ENCODE results near the gene PPP4R2.

Gene PPP4R2, protein sequence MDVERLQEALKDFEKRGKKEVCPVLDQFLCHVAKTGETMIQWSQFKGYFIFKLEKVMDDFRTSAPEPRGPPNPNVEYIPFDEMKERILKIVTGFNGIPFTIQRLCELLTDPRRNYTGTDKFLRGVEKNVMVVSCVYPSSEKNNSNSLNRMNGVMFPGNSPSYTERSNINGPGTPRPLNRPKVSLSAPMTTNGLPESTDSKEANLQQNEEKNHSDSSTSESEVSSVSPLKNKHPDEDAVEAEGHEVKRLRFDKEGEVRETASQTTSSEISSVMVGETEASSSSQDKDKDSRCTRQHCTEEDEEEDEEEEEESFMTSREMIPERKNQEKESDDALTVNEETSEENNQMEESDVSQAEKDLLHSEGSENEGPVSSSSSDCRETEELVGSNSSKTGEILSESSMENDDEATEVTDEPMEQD

GRCh38 chr3:72996473-72997333, at the start of gene PPP4R2:
TSS of gene PPP4R2 (plus strand) at chr3:72996811. CDS start at chr3:72997038, 227 bp downstream.
- peak; percentile 91 for DNase-seq
- in situ Hi-C loops (cut with MboI; ENCODE audit: low pct_unique_long_range_greater_than_20kb, low sequenced_read_pairs) = no loop called here

GRCh38 chr3:72947715-72948490, 48.7 kb upstream of the PPP4R2 start:
- no peak for DNase-seq
- in situ Hi-C loops (cut with MboI; ENCODE audit: low pct_unique_long_range_greater_than_20kb, low sequenced_read_pairs) = no loop called here

DNA sequence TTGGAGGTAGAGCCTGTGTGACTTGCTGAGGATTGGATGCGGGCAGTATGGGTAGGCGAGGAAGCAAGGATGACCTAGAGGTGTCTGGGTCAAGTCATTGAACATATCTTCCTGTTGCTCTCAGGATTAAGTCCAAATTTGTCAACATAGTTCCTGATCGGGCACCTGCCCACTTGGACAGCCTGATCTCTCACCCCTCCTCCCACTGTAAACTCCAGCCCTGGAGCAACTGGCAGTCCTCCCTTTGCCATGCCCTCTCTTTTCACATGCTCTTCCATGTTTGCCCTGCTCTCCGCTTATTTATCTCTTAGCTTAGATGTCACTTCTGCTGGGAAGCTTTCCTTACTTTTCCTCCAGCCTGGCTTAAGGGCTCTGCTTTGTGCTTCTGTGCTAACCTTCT, 47.6 kb upstream of the PPP4R2 start:
- in situ Hi-C loops (cut with MboI; ENCODE audit: low pct_unique_long_range_greater_than_20kb, low sequenced_read_pairs) = no loop called here
- DNase-seq = no peak

- no peak for DNase-seq
- in situ Hi-C loops (cut with MboI; ENCODE audit: low pct_unique_long_range_greater_than_20kb, low sequenced_read_pairs) = no loop called here
Observed at GRCh38 chr3:72950372-72950771, 46.2 kb upstream of the PPP4R2 start.

DNA sequence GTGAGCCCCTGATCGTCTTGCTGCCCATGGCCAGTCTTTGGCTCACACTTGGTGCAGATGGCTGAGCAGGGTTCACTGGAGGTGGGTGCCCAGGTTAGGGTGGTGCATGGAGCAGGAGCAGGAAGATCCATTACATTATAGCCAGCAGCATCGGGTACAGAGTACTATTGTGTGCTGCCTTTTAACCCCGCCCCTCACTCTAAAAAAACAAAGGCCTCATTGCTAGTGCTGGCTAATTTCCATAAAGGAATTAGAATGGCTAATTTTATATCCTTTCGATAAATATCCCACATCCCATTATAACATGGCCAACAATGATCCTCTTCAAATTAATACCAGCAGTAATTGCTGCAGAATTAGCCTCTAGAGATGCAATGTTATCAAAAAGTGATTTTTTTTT, 45.8 kb upstream of the PPP4R2 start:
- in situ Hi-C loops (cut with MboI; ENCODE audit: low pct_unique_long_range_greater_than_20kb, low sequenced_read_pairs) = no loop called here
- no peak for DNase-seq

GRCh38 chr3:72951259-72951722, 45.3 kb upstream of the PPP4R2 start:
- in situ Hi-C loops (cut with MboI; ENCODE audit: low pct_unique_long_range_greater_than_20kb, low sequenced_read_pairs) = no loop called here

DNA sequence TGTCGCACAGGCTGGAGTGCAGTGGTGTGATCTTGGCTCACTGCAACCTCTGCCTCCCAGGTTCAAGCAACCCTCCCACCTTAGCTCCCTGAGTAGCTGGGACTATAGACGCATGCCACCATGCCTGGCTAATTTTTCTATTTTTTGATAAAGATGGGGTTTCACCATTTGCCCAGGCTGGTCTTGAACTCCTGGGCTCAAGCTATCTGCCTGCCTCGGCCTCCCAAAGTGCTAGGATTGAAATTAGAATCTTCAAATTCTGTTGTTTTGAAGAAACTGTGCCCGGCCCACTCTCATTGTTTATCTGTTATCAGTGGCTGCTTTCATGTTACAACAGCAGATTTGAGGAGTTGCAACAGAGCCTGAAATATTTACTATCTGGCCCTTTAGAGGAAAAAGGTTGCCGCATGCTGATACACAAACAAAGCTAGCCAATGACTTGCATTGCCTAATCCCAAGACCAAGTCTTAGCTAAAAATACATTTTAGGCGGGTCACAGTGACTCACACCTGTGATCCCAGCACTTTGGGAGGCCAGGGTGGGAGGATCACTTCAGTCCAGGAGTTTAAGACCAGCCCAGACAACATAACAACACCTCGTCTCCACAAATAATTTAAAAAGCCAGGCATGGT, 43.2 kb upstream of the PPP4R2 start:
- in situ Hi-C loops (cut with MboI; ENCODE audit: low pct_unique_long_range_greater_than_20kb, low sequenced_read_pairs) = no loop called here

More at GRCh38 chr3:72951259-72951722, 45.3 kb upstream of the PPP4R2 start:
- no peak for DNase-seq

GRCh38 chr3:72957297-72957696, 39.3 kb upstream of the PPP4R2 start:
- DNase-seq = no peak
- in situ Hi-C loops (cut with MboI; ENCODE audit: low pct_unique_long_range_greater_than_20kb, low sequenced_read_pairs) = no loop called here

More for the DNA sequence above, 43.2 kb upstream of the PPP4R2 start:
- DNase-seq = no peak

- DNase-seq = no peak
- in situ Hi-C loops (cut with MboI; ENCODE audit: low pct_unique_long_range_greater_than_20kb, low sequenced_read_pairs) = no loop called here
Observed at GRCh38 chr3:72959336-72959735, 37.3 kb upstream of the PPP4R2 start.

DNA sequence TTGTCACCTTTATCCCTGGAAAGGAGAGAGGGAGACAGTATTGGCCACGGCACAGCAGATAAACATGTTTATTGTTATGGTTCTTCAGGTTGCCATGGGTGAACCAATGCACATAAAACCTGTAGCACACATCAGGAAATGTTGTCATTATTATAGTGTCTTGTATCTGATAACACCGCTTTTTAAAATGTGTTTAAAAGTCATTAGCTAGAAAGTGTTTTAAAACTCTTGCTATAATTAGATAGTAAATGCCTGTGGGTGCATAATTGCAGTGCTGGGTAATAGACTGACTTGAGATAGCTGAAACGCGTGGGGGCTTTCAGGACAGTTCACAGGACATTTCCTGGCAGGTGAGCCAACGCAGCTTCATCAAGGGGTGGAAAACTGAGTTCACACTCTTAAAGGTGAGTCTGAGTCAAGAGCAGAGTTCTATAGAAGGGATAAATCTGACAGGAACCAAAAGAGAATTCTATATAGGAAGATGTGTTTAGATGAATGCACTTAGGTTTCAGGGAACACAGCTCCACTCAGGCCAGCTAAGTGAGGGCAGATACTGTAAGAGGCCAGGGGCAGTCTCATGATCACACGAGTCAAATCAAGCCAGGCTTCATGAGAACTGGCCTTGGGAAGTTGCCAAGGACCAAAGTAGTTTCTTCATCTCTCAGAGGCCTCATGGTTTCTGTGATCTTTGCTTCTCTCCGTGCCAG, 35.6 kb upstream of the PPP4R2 start:
- in situ Hi-C loops (cut with MboI; ENCODE audit: low pct_unique_long_range_greater_than_20kb, low sequenced_read_pairs) = no loop called here
- DNase-seq = no peak

- in situ Hi-C loops (cut with MboI; ENCODE audit: low pct_unique_long_range_greater_than_20kb, low sequenced_read_pairs) = no loop called here
- no peak for DNase-seq
Observed at GRCh38 chr3:72961752-72962151, 34.9 kb upstream of the PPP4R2 start.

DNA sequence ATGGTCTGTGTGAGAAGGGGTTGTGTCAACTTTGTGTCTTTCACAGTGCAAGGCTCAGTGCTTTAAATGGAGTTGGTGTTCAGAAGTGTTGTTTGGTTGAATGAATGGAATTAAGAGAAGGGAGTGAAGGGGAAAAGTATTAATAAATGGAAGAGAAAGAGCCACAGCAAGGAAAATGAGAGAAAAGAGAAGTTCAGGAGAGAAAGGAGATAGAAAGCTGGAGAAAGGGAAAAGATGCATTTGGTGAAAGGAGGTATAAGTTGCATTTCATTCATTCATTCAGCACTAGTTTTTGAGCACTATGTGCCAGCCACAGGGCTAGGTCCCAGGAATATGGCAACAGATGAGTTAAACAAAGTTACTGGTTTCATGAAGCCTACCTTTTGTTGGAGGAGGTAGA, 34.3 kb upstream of the PPP4R2 start:
- in situ Hi-C loops (cut with MboI; ENCODE audit: low pct_unique_long_range_greater_than_20kb, low sequenced_read_pairs) = no loop called here
- no peak for DNase-seq

DNA sequence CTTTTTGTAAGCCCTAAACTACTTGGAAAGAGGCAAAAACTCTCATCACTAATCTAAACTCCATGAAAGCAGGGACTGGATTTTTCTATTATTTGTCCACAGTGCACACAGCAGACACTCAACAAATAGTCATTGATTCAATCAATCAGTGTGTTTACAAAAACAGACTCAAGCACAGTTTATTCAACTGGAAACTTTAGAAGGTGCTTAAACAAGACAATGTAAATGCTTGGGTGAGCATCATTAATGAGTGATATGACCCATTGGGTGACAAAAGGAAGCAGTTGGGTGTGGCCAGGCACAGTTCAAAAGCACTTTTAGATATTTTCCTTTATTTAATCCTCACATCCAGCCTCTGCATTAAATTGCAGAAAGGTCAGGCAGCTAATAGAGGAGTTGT, 32.0 kb upstream of the PPP4R2 start:
- in situ Hi-C loops (cut with MboI; ENCODE audit: low pct_unique_long_range_greater_than_20kb, low sequenced_read_pairs) = no loop called here
- DNase-seq = no peak

DNA sequence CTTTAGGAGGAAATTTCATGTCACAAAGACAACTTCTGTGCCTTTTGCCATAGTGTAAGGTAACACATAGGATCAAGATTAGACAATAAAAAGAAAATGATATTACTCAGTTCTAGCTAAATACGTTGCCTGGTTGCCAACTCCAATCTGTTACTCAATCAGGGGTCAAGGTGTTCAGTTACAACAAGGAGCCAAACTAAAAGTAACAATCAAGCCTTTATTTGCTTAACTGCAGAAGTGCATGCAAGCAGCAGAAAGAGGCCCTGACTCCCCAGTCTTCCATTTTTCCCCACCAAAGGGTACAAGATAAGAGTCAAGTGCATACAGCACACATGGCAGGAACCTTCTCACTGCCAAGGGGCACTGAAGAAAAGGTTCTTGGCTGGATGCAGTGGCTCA, 28.3 kb upstream of the PPP4R2 start:
- in situ Hi-C loops (cut with MboI; ENCODE audit: low pct_unique_long_range_greater_than_20kb, low sequenced_read_pairs) = no loop called here
- no peak for DNase-seq

DNA sequence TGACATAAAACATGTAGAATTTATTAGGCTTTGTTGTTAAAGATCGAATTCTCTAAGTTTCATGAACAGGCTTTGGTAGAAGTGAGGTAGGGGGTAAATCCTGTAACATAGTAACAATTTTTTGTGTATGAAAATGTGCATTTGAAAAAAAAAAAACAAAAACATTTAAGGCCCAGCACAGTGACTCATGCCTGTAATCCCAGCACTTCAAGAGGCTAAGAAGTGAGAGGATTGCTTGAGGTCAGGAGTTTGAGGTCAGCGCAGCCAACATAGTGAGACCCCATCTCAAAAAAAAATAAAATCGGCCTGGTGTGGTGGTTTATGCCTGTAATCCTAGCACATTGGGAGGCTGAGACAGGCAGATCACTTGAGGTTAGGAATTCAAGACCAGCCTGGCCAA, 26.8 kb upstream of the PPP4R2 start:
- in situ Hi-C loops (cut with MboI; ENCODE audit: low pct_unique_long_range_greater_than_20kb, low sequenced_read_pairs) = no loop called here
- DNase-seq = no peak

- in situ Hi-C loops (cut with MboI; ENCODE audit: low pct_unique_long_range_greater_than_20kb, low sequenced_read_pairs) = no loop called here
- DNase-seq = no peak
Observed at GRCh38 chr3:72970942-72971341, 25.7 kb upstream of the PPP4R2 start.

DNA sequence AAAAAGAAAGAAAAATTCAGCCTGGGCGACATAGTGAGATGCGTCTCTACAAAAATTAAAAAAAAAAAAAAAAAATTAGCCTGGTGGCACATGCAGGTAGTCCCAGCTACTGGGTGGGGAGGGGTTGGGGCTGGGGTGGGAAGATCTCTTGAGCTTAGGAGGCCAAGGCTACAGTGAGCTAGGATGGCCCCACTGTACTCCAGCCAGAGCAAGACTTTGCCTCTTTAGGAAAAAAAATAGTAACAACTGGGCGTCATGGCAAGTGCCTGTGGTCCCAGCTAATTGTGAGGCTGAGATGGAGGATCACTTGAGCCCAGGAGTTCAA, 23.9 kb upstream of the PPP4R2 start:
- no peak for DNase-seq
- in situ Hi-C loops (cut with MboI; ENCODE audit: low pct_unique_long_range_greater_than_20kb, low sequenced_read_pairs) = no loop called here

- no peak for DNase-seq
- in situ Hi-C loops (cut with MboI; ENCODE audit: low pct_unique_long_range_greater_than_20kb, low sequenced_read_pairs) = no loop called here
Observed at GRCh38 chr3:72973031-72973723, 23.4 kb upstream of the PPP4R2 start.
